ENCODE data around the gene CEP104. TPM values are rescaled to one million over a fixed set of nuclear protein-coding genes. Genes with fewer than 3 reads are reported as not detected.
A peak's percentile ranks its signal among the peaks of the same experiment; 100 is the strongest.
"Not testable (repeated sequence)": the region's sequence is repeated elsewhere in the genome, so short reads cannot be mapped to it uniquely, and the experiment has no call there.

Gene CEP104
- total and polyA plus RNA-seq, 2 donors (not counting 1 experiment from before 2014, with no cell fraction given), result 25.4 to 28.9 TPM

GRCh38 chr1:3803905-3804626 lies 52.9 kb downstream of the CEP104 start:
- DNase-seq (ENCODE audit: low read depth in 2 of 2), result peak in 1 of 2 donors; percentile 29
- no peak overlapping the region for H3K4me2 ChIP-seq (ENCODE audit: extremely low read depth, insufficient read depth, low read length)

GRCh38 chr1:3800795-3801194 lies 56.2 kb downstream of the CEP104 start:
- not testable (repeated sequence) for H3K27me3 ChIP-seq (ENCODE audit: control insufficient read depth, insufficient read depth, low read length); H3K4me1 ChIP-seq (ENCODE audit: control insufficient read depth, extremely low read depth, insufficient read depth, low read length); H4K20me1 ChIP-seq (ENCODE audit: control insufficient read depth, extremely low read depth, insufficient read depth, low read length); H3K79me2 ChIP-seq (ENCODE audit: control insufficient read depth, insufficient read depth, low read length); H2AFZ ChIP-seq (ENCODE audit: low read length); H3K4me3 ChIP-seq (replicated peaks in 1 of 4; ENCODE audit: control extremely low read depth in 1 of 4, insufficient read depth in 1 of 4, low read depth in 3 of 4, low read length in 4 of 4); H3K9ac ChIP-seq (ENCODE audit: insufficient read depth, low read length); H3K36me3 ChIP-seq (ENCODE audit: control insufficient read depth, insufficient read depth, low read length); H3K4me2 ChIP-seq (ENCODE audit: extremely low read depth, insufficient read depth, low read length); DNase-seq (ENCODE audit: low read depth in 2 of 2); H3K9me3 ChIP-seq (ENCODE audit: control insufficient read depth, insufficient read depth, low read depth, low read length); H3K27ac ChIP-seq (ENCODE audit: insufficient read depth, low read length)

More at GRCh38 chr1:3803905-3804626, 52.9 kb downstream of the CEP104 start:
- Histone ChIP-seq H3K4me3 (replicated peaks in 1 of 4; ENCODE audit: control extremely low read depth in 1 of 4, insufficient read depth in 1 of 4, low read depth in 3 of 4, low read length in 4 of 4) (no peak overlapping the region), H2AFZ (ENCODE audit: low read length) (no peak overlapping the region), H3K36me3 (ENCODE audit: control insufficient read depth, insufficient read depth, low read length) (no peaks in the 10 kb centered on the region), H3K27me3 (ENCODE audit: control insufficient read depth, insufficient read depth, low read length) (peaks cover 2% of the 10 kb centered on the region), H3K9me3 (ENCODE audit: control insufficient read depth, insufficient read depth, low read depth, low read length) (no peaks in the 10 kb centered on the region), H3K9ac (ENCODE audit: insufficient read depth, low read length) (no peak overlapping the region), H4K20me1 (ENCODE audit: control insufficient read depth, extremely low read depth, insufficient read depth, low read length) (no peaks in the 10 kb centered on the region), H3K79me2 (ENCODE audit: control insufficient read depth, insufficient read depth, low read length) (no peaks in the 10 kb centered on the region), H3K27ac (ENCODE audit: insufficient read depth, low read length) (no peak overlapping the region), H3K4me1 (ENCODE audit: control insufficient read depth, extremely low read depth, insufficient read depth, low read length) (no peaks in the 10 kb centered on the region)
- TF ChIP-seq EZH2 (IDR thresholded peaks at IDR 0.05; ENCODE audit: low read length, missing control alignments) (no peak), CTCF (conservative IDR thresholded peaks at IDR 0.05 in 1 of 2, IDR thresholded peaks at IDR 0.05 in 1 of 2; ENCODE audit: low read depth in 1 of 2, low read length in 2 of 2) (no peak)

GRCh38 chr1:3799976-3800685 lies 56.9 kb downstream of the CEP104 start:
- Histone ChIP-seq H2AFZ (ENCODE audit: low read length) (no peak overlapping the region), H3K36me3 (ENCODE audit: control insufficient read depth, insufficient read depth, low read length) (no peaks in the 10 kb centered on the region), H3K79me2 (ENCODE audit: control insufficient read depth, insufficient read depth, low read length) (peaks cover 11% of the 10 kb centered on the region), H3K4me2 (ENCODE audit: extremely low read depth, insufficient read depth, low read length) (no peak overlapping the region), H3K27ac (ENCODE audit: insufficient read depth, low read length) (no peak overlapping the region), H3K9ac (ENCODE audit: insufficient read depth, low read length) (no peak overlapping the region), H3K4me3 (replicated peaks in 1 of 4; ENCODE audit: control extremely low read depth in 1 of 4, insufficient read depth in 1 of 4, low read depth in 3 of 4, low read length in 4 of 4) (no peak overlapping the region), H3K27me3 (ENCODE audit: control insufficient read depth, insufficient read depth, low read length) (peaks cover 2% of the 10 kb centered on the region), H3K4me1 (ENCODE audit: control insufficient read depth, extremely low read depth, insufficient read depth, low read length) (peaks cover 1% of the 10 kb centered on the region), H3K9me3 (ENCODE audit: control insufficient read depth, insufficient read depth, low read depth, low read length) (no peaks in the 10 kb centered on the region), H4K20me1 (ENCODE audit: control insufficient read depth, extremely low read depth, insufficient read depth, low read length) (no peaks in the 10 kb centered on the region)
- no peak for DNase-seq (ENCODE audit: low read depth in 2 of 2)
- TF ChIP-seq CTCF (conservative IDR thresholded peaks at IDR 0.05 in 1 of 2, IDR thresholded peaks at IDR 0.05 in 1 of 2; ENCODE audit: low read depth in 1 of 2, low read length in 2 of 2) (no peak), EZH2 (IDR thresholded peaks at IDR 0.05; ENCODE audit: low read length, missing control alignments) (no peak)

Measured in fibroblast of lung (primary cell).